ENCODE data around the gene CCDC167. TPM values are rescaled to one million over a fixed set of nuclear protein-coding genes. Genes with fewer than 3 reads are reported as not detected.
A peak's percentile ranks its signal among the peaks of the same experiment; 100 is the strongest.

The CCDC167 gene
- 81.3 and 88.4 TPM in 2 replicates for polyA plus RNA-seq (2013)

- Histone ChIP-seq H3K79me2 (ENCODE audit: control insufficient read depth, insufficient read depth, low read length, poor library complexity) (peaks cover 4% of the 10 kb centered on the region), H2BK12ac (ENCODE audit: low read length) (no peak within 1 kb of the TSS), H3K4ac (ENCODE audit: low read depth, low read length) (peak within 1 kb of the TSS; percentile 54), H3K9ac (ENCODE audit: low read length) (peak within 1 kb of the TSS; percentile 81), H3K18ac (ENCODE audit: low read length) (peak within 1 kb of the TSS; percentile 39), H3K27me3 (ENCODE audit: insufficient read depth, low read length) (no peaks in the 10 kb centered on the region), H3K14ac (ENCODE audit: low read length) (peak within 1 kb of the TSS; percentile 34), H2BK120ac (ENCODE audit: insufficient read depth, low read length, poor library complexity) (peak within 1 kb of the TSS; percentile 39), H2AFZ (ENCODE audit: insufficient read depth, low read length, poor library complexity) (peak within 1 kb of the TSS; percentile 41), H2AK5ac (ENCODE audit: low read length) (no peak within 1 kb of the TSS), H3K9me3 (ENCODE audit: insufficient read depth, low read depth, low read length) (no peaks in the 10 kb centered on the region), H3K23ac (ENCODE audit: low read length) (no peak within 1 kb of the TSS), H4K12ac (ENCODE audit: low read depth, low read length) (peak within 1 kb of the TSS; percentile 57), H3K4me2 (ENCODE audit: low read length) (peak within 1 kb of the TSS; percentile 96), H3K27ac (ENCODE audit: low read depth, low read length) (no peak within 1 kb of the TSS), H3K4me1 (ENCODE audit: control insufficient read depth in 1 of 2, insufficient read depth in 2 of 2, low read length in 2 of 2) (peaks cover 3% of the 10 kb centered on the region in 2 experiments), H2BK5ac (ENCODE audit: low read depth, low read length, poor library complexity) (peak within 1 kb of the TSS; percentile 4), H3K79me1 (ENCODE audit: low read length) (no peaks in the 10 kb centered on the region), H3K4me3 (ENCODE audit: low read depth, low read length) (peak within 1 kb of the TSS; percentile 73), H4K8ac (ENCODE audit: low read depth, low read length) (peak within 1 kb of the TSS; percentile 83), H4K91ac (ENCODE audit: low read depth, low read length) (peak within 1 kb of the TSS; percentile 30), H3K36me3 (ENCODE audit: control insufficient read depth in 1 of 2, insufficient read depth in 2 of 2, low read length in 2 of 2) (no peaks in the 10 kb centered on the region)
- WGBS (ENCODE audit: extremely low coverage, insufficient coverage, insufficient read length): no CpG with 5 or more reads among the region's 38 CpGs
- DNase-seq: peak; percentile 91 to 98
Observed at GRCh38 chr6:37499433-37500293, at the start of gene CCDC167. TSS of gene CCDC167 (minus strand) at chr6:37499893. CDS start at chr6:37499863, 30 bp downstream.

DNA sequence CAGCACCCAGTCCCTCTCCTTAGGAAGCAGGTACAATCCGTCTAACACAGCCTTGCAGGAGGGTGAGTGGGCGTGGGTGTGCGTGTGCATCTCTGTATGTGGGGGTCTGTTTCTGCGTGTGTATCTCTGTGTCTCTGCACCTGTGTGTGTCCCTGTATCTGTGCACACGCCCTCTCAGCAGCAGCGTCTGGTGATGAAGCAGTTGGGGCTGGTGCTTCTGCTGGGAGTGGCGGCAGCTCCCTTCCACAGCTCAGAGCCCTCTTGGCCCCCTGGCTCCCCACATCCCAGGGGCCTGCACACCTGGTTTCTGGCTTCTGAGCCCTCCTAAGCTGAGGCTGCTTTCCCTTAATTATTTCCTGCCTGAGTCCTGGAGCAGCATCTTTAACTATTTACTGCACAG, 49.5 kb upstream of the CCDC167 start:
- Histone ChIP-seq H4K8ac (ENCODE audit: low read depth, low read length) (no peak overlapping the region), H4K12ac (ENCODE audit: low read depth, low read length) (no peak overlapping the region), H2BK120ac (ENCODE audit: insufficient read depth, low read length, poor library complexity) (no peak overlapping the region), H3K23ac (ENCODE audit: low read length) (no peak overlapping the region), H3K79me1 (ENCODE audit: low read length) (peaks cover 2% of the 10 kb centered on the region), H2BK5ac (ENCODE audit: low read depth, low read length, poor library complexity) (no peak overlapping the region), H2BK12ac (ENCODE audit: low read length) (no peak overlapping the region), H2AK5ac (ENCODE audit: low read length) (no peak overlapping the region), H3K4me2 (ENCODE audit: low read length) (no peak overlapping the region), H3K18ac (ENCODE audit: low read length) (no peak overlapping the region), H3K4ac (ENCODE audit: low read depth, low read length) (no peak overlapping the region), H3K79me2 (ENCODE audit: control insufficient read depth, insufficient read depth, low read length, poor library complexity) (no peaks in the 10 kb centered on the region), H3K4me3 (ENCODE audit: low read depth, low read length) (no peak overlapping the region), H3K36me3 (ENCODE audit: control insufficient read depth in 1 of 2, insufficient read depth in 2 of 2, low read length in 2 of 2) (no peaks in the 10 kb centered on the region), H3K14ac (ENCODE audit: low read length) (no peak overlapping the region), H4K91ac (ENCODE audit: low read depth, low read length) (no peak overlapping the region), H3K9ac (ENCODE audit: low read length) (no peak overlapping the region), H3K27ac (ENCODE audit: low read depth, low read length) (no peak overlapping the region), H3K27me3 (ENCODE audit: insufficient read depth, low read length) (no peaks in the 10 kb centered on the region), H3K4me1 (ENCODE audit: control insufficient read depth in 1 of 2, insufficient read depth in 2 of 2, low read length in 2 of 2) (peaks cover 4 to 15% of the 10 kb centered on the region in 2 experiments), H2AFZ (ENCODE audit: insufficient read depth, low read length, poor library complexity) (no peak overlapping the region), H3K9me3 (ENCODE audit: insufficient read depth, low read depth, low read length) (no peaks in the 10 kb centered on the region)
- DNase-seq: no peak
- no CpG with 5 or more reads among the region's 7 CpGs for WGBS (ENCODE audit: extremely low coverage, insufficient coverage, insufficient read length)

GRCh38 chr6:37548067-37548674, 48.5 kb upstream of the CCDC167 start:
- no peaks in the 10 kb centered on the region for H3K27me3 ChIP-seq (ENCODE audit: insufficient read depth, low read length)
- H3K4ac ChIP-seq (ENCODE audit: low read depth, low read length): no peak overlapping the region
- H2BK12ac ChIP-seq (ENCODE audit: low read length): no peak overlapping the region
- no peaks in the 10 kb centered on the region for H3K36me3 ChIP-seq (ENCODE audit: control insufficient read depth in 1 of 2, insufficient read depth in 2 of 2, low read length in 2 of 2)
- no peak overlapping the region for H2AK5ac ChIP-seq (ENCODE audit: low read length)
- WGBS (ENCODE audit: extremely low coverage, insufficient coverage, insufficient read length): no CpG with 5 or more reads among the region's 8 CpGs
- no peaks in the 10 kb centered on the region for H3K79me2 ChIP-seq (ENCODE audit: control insufficient read depth, insufficient read depth, low read length, poor library complexity)
- H3K4me2 ChIP-seq (ENCODE audit: low read length): no peak overlapping the region
- no peaks in the 10 kb centered on the region for H3K9me3 ChIP-seq (ENCODE audit: insufficient read depth, low read depth, low read length)
- no peak overlapping the region for H2BK120ac ChIP-seq (ENCODE audit: insufficient read depth, low read length, poor library complexity)
- H3K4me1 ChIP-seq (ENCODE audit: control insufficient read depth in 1 of 2, insufficient read depth in 2 of 2, low read length in 2 of 2): peaks cover 0 to 9% of the 10 kb centered on the region in 2 experiments
- no peak overlapping the region for H3K4me3 ChIP-seq (ENCODE audit: low read depth, low read length)
- H3K14ac ChIP-seq (ENCODE audit: low read length): peak overlapping the region; percentile 28
- no peak overlapping the region for H4K12ac ChIP-seq (ENCODE audit: low read depth, low read length)
- no peak overlapping the region for H2BK5ac ChIP-seq (ENCODE audit: low read depth, low read length, poor library complexity)
- no peak for DNase-seq
- no peak overlapping the region for H3K18ac ChIP-seq (ENCODE audit: low read length)
- no peak overlapping the region for H3K9ac ChIP-seq (ENCODE audit: low read length)
- no peak overlapping the region for H3K23ac ChIP-seq (ENCODE audit: low read length)
- H4K91ac ChIP-seq (ENCODE audit: low read depth, low read length): no peak overlapping the region
- no peaks in the 10 kb centered on the region for H3K79me1 ChIP-seq (ENCODE audit: low read length)
- no peak overlapping the region for H3K27ac ChIP-seq (ENCODE audit: low read depth, low read length)
- no peak overlapping the region for H4K8ac ChIP-seq (ENCODE audit: low read depth, low read length)
- H2AFZ ChIP-seq (ENCODE audit: insufficient read depth, low read length, poor library complexity): no peak overlapping the region

GRCh38 chr6:37547564-37548061, 47.9 kb upstream of the CCDC167 start:
- H3K4me1 ChIP-seq (ENCODE audit: control insufficient read depth in 1 of 2, insufficient read depth in 2 of 2, low read length in 2 of 2): peaks cover 0 to 9% of the 10 kb centered on the region in 2 experiments
- no peaks in the 10 kb centered on the region for H3K9me3 ChIP-seq (ENCODE audit: insufficient read depth, low read depth, low read length)
- WGBS (ENCODE audit: extremely low coverage, insufficient coverage, insufficient read length): no CpG with 5 or more reads among the region's 8 CpGs
- H2AK5ac ChIP-seq (ENCODE audit: low read length): no peak overlapping the region
- no peak overlapping the region for H3K18ac ChIP-seq (ENCODE audit: low read length)
- no peak overlapping the region for H2AFZ ChIP-seq (ENCODE audit: insufficient read depth, low read length, poor library complexity)
- H2BK12ac ChIP-seq (ENCODE audit: low read length): no peak overlapping the region
- no peaks in the 10 kb centered on the region for H3K36me3 ChIP-seq (ENCODE audit: control insufficient read depth in 1 of 2, insufficient read depth in 2 of 2, low read length in 2 of 2)
- no peaks in the 10 kb centered on the region for H3K79me1 ChIP-seq (ENCODE audit: low read length)
- no peaks in the 10 kb centered on the region for H3K27me3 ChIP-seq (ENCODE audit: insufficient read depth, low read length)
- no peaks in the 10 kb centered on the region for H3K79me2 ChIP-seq (ENCODE audit: control insufficient read depth, insufficient read depth, low read length, poor library complexity)
- no peak overlapping the region for H2BK5ac ChIP-seq (ENCODE audit: low read depth, low read length, poor library complexity)
- H3K27ac ChIP-seq (ENCODE audit: low read depth, low read length): no peak overlapping the region
- no peak overlapping the region for H3K4ac ChIP-seq (ENCODE audit: low read depth, low read length)
- H2BK120ac ChIP-seq (ENCODE audit: insufficient read depth, low read length, poor library complexity): no peak overlapping the region
- DNase-seq: no peak
- H4K8ac ChIP-seq (ENCODE audit: low read depth, low read length): no peak overlapping the region
- no peak overlapping the region for H4K12ac ChIP-seq (ENCODE audit: low read depth, low read length)
- H3K14ac ChIP-seq (ENCODE audit: low read length): no peak overlapping the region
- H3K23ac ChIP-seq (ENCODE audit: low read length): no peak overlapping the region
- H3K9ac ChIP-seq (ENCODE audit: low read length): no peak overlapping the region
- H3K4me3 ChIP-seq (ENCODE audit: low read depth, low read length): no peak overlapping the region
- no peak overlapping the region for H3K4me2 ChIP-seq (ENCODE audit: low read length)
- H4K91ac ChIP-seq (ENCODE audit: low read depth, low read length): no peak overlapping the region

All from trophoblast cell (in vitro differentiated cells and primary cell).